PFSK-1 (cell line): Measurements from ENCODE around the gene HHAT.

ENCODE experiments used
- FOXP2 ChIP-seq: optimal IDR thresholded peaks from 2 replicates; pipeline ENCODE3; 2011; ENCODE audit warnings: borderline replicate concordance, control low read depth, inconsistent platforms; ENCODE audit not compliant: insufficient read depth; ENCODE audit errors: extremely low read length, extremely low read depth
- POLR2AphosphoS5 ChIP-seq: IDR thresholded peaks from 2 replicates; pipeline ENCODE4 v1.6.1; 2012; ENCODE audit warnings: low read depth, mild to moderate bottlenecking, control low read depth, low read length, moderate library complexity
- SIN3A ChIP-seq: IDR thresholded peaks from 2 replicates; pipeline ENCODE4 v1.6.1; 2012; ENCODE audit warnings: mild to moderate bottlenecking, low read length, moderate library complexity, borderline replicate concordance; ENCODE audit not compliant: insufficient read depth
- TAF1 ChIP-seq: IDR thresholded peaks from 2 replicates; pipeline ENCODE4 v1.6.1; 2012; ENCODE audit warnings: low read length, control low read depth, borderline replicate concordance; ENCODE audit not compliant: insufficient read depth
- TF ChIP-seq, protein P1 (sequence below), 2 experiments: IDR thresholded peaks; 2 replicates each; pipeline versions ENCODE4 v1.6.1 to v1.8.0; 2011 to 2012; ENCODE audit warnings: low read depth in 2 of 2, low read length in 2 of 2, control low read depth in 1 of 2, inconsistent platforms in 1 of 2, mild to moderate bottlenecking in 1 of 2, moderate library complexity in 1 of 2; ENCODE audit not compliant: insufficient read depth in 1 of 2

HHAT gene

DNA sequence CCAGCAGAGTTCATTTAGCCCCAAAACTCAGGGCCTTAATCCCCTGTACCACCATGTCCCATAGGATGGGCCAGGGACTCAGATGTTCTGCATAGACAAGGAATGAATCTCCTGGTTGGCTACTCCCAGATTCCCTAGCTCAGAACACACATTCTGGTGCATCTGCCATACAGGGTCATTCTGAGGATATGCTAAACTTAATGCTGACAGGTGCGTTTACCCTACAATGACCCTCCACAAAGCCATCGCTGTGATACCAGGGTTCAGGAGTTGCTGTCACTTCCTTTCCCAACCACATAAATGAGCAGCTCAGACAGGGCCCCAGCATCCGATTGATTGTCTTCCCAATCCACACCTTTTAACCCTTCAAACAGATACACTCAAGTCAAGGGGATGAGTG lies 32.0 kb upstream of the HHAT start:
- no peak for TF ChIP-seq SIN3A
- TF ChIP-seq TAF1: no peak
- TF ChIP-seq POLR2AphosphoS5: no peak
- TF ChIP-seq, protein P1, sequence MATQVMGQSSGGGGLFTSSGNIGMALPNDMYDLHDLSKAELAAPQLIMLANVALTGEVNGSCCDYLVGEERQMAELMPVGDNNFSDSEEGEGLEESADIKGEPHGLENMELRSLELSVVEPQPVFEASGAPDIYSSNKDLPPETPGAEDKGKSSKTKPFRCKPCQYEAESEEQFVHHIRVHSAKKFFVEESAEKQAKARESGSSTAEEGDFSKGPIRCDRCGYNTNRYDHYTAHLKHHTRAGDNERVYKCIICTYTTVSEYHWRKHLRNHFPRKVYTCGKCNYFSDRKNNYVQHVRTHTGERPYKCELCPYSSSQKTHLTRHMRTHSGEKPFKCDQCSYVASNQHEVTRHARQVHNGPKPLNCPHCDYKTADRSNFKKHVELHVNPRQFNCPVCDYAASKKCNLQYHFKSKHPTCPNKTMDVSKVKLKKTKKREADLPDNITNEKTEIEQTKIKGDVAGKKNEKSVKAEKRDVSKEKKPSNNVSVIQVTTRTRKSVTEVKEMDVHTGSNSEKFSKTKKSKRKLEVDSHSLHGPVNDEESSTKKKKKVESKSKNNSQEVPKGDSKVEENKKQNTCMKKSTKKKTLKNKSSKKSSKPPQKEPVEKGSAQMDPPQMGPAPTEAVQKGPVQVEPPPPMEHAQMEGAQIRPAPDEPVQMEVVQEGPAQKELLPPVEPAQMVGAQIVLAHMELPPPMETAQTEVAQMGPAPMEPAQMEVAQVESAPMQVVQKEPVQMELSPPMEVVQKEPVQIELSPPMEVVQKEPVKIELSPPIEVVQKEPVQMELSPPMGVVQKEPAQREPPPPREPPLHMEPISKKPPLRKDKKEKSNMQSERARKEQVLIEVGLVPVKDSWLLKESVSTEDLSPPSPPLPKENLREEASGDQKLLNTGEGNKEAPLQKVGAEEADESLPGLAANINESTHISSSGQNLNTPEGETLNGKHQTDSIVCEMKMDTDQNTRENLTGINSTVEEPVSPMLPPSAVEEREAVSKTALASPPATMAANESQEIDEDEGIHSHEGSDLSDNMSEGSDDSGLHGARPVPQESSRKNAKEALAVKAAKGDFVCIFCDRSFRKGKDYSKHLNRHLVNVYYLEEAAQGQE (IDR thresholded peaks at IDR 0.05; ENCODE audit: insufficient read depth in 1 of 2, low read depth in 2 of 2, low read length in 2 of 2): no peak
- TF ChIP-seq FOXP2: no peak

DNA sequence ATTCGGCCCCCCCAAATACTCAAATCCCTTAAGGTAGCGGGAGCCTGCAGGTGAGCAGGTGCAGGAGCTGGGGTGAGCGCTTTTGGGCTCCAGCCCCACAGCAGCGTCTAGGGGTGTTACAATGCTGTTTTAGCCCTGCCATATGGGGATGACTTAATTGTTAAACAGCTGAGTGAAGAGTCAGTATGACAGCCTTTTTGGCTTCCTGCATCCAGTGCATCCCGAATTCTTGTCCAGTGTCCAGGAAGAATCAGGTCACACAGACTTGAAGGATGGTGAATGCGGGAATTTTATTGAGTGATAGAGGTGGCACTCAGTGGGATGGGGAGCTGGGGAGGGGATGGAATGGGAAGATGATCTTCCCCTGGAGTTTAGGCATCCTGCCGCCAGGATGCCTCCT lies 30.4 kb upstream of the HHAT start:
- TF ChIP-seq, protein P1 (IDR thresholded peaks at IDR 0.05; ENCODE audit: insufficient read depth in 1 of 2, low read depth in 2 of 2, low read length in 2 of 2): no peak
- TF ChIP-seq POLR2AphosphoS5 (no peak), TAF1 (no peak), FOXP2 (no peak), SIN3A (no peak)

DNA sequence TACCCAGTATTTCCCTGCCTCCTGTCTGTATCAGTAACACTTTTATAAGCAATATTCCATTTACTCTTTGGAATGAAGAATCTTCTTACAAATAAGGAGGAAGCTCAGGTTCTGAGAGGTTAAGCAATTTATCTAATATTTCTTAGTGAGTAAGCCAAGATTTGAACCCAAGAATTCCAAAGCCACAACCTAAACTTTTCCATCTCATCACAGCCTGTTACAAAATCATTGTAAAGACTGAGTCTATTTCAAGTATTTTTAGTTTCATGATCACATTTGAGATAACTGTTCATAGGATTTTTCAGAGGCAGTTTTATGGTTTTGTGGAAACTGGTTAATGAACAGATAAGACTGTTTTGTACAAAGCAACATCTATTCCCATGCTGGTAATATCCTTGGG lies 29.8 kb upstream of the HHAT start:
- TF ChIP-seq POLR2AphosphoS5: no peak
- TF ChIP-seq, protein P1 (IDR thresholded peaks at IDR 0.05; ENCODE audit: insufficient read depth in 1 of 2, low read depth in 2 of 2, low read length in 2 of 2): no peak
- TF ChIP-seq SIN3A: no peak

DNA sequence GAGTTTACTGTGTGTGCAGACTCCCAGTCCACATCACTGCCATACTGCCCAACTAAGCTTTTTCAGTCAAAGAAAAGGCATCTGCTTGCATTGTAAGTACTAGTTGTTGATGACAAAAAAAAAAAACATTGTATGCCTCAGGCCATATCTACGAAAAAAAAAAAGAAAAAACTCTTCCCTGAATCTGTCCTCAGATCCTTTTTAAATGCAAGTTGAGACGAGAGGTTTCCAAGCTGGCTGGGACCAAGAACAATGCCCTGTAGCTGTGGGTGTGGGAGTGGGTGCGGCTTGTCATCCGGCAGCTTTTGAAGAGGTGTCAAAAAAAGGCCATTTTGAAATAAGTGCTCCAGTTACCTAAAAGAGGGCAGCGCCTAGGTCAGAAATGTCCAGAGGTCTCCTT lies 29.2 kb upstream of the HHAT start:
- TF ChIP-seq, protein P1 (IDR thresholded peaks at IDR 0.05; ENCODE audit: insufficient read depth in 1 of 2, low read depth in 2 of 2, low read length in 2 of 2): no peak
- TF ChIP-seq SIN3A (no peak), TAF1 (no peak), POLR2AphosphoS5 (no peak), FOXP2 (no peak)

DNA sequence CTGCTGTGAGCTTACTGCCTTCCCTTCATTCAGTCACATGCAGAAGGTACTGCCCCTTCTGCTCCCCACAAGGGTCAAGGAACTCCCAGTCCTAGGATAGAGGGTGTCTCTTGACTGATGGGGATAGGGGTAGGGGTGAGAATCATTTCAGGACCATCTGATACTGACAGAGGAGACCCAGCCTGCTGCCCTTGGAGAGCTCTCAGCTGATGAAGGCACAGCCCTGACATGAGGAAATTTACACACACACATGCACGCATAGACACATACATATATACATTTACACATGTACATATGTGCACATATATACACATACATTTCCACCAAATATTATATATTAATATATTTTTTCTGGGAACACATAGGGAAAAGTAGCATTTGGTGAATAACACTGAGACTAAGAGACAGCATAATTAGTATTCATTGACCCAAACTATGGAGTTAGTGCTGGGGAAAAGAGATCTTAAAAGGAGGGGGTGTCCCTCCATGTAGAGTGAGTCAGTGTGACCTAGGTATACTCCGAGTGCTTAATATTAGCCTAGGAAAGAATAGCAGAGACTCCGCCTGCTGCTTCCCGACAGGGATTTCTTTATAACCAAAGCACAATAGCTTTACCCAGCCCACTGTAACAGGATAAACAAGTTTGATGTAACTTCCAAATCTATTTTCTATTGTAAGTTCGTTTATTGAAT lies 27.6 kb upstream of the HHAT start:
- TF ChIP-seq, protein P1 (IDR thresholded peaks at IDR 0.05; ENCODE audit: insufficient read depth in 1 of 2, low read depth in 2 of 2, low read length in 2 of 2): no peak
- TF ChIP-seq SIN3A (no peak), FOXP2 (no peak), POLR2AphosphoS5 (no peak), TAF1 (no peak)
